ENCODE data around the gene PHACTR1.

- TF ChIP-seq CTCF (IDR thresholded peaks at IDR 0.05) (no peak), POLR2A (IDR thresholded peaks at IDR 0.05) (no peak)
These were observed 126.1 kb downstream of the PHACTR1 start for GRCh38 chr6:12842658-12843057.
